GM12878 (cell line): Measurements from ENCODE around the gene ZCCHC3.
A peak's percentile ranks its signal among the peaks of the same experiment; 100 is the strongest.

Experiments used
- CHD2 ChIP-seq: IDR thresholded peaks from 2 replicates; pipeline ENCODE4 v1.6.1; 2011; ENCODE audit warnings: low read depth, low read length, improper control_type of control experiment, borderline replicate concordance
- CTCF ChIP-seq, 3 experiments: IDR thresholded peaks in 2 of 3; conservative IDR thresholded peaks in 1 of 3; 2 replicates each; pipeline ENCODE4 v1.5.1; 2011; ENCODE audit warnings: low read depth in 3 of 3, low read length in 3 of 3, mild to moderate bottlenecking in 3 of 3, control low read depth in 2 of 3, moderate library complexity in 2 of 3, inconsistent platforms in 1 of 3, mixed read lengths in 1 of 3; ENCODE audit not compliant: control insufficient read depth in 2 of 3, insufficient read depth in 1 of 3; ENCODE audit errors: extremely low read depth in 1 of 3
- DPF2 ChIP-seq: fragments of 450-650 bp; IDR thresholded peaks from 2 replicates; pipeline ENCODE4 v1.6.1; 2017; ENCODE audit warnings: mild to moderate bottlenecking
- EZH2 ChIP-seq: IDR thresholded peaks from 2 replicates; pipeline ENCODE4 v1.6.1; 2012; ENCODE audit warnings: low read depth, mild to moderate bottlenecking, control low read depth, inconsistent platforms, low read length, borderline replicate concordance; ENCODE audit not compliant: control insufficient read depth
- HDGF ChIP-seq: fragments of 450-650 bp; IDR thresholded peaks from 2 replicates; pipeline ENCODE4 v1.6.1; 2016; ENCODE audit warnings: antibody characterized with exemption
- MXI1 ChIP-seq: fragments of 150-350 bp; IDR thresholded peaks from 2 replicates; pipeline ENCODE4 v1.6.1; 2011; ENCODE audit warnings: low read depth, mild to moderate bottlenecking, inconsistent platforms, low read length, improper control_type of control experiment
- POLR2A ChIP-seq: IDR thresholded peaks from 2 replicates; pipeline ENCODE4 v1.6.1; 2011; ENCODE audit warnings: low read depth, mild to moderate bottlenecking, low read length
- SUZ12 ChIP-seq: fragments of 200-600 bp; sonication (generic); IDR thresholded peaks from one replicate; pipeline ENCODE4 v1.6.1; 2018; ENCODE audit warnings: antibody characterized with exemption, mild to moderate bottlenecking; ENCODE audit not compliant: unreplicated experiment
- ZBTB33 ChIP-seq: fragments of 450-650 bp; IDR thresholded peaks from 2 replicates; pipeline ENCODE4 v1.6.1; 2017; ENCODE audit warnings: mild to moderate bottlenecking

GRCh38 chr20:330233-331149 lies 33.1 kb downstream of the ZCCHC3 start:
- no peak for TF ChIP-seq HDGF
- TF ChIP-seq POLR2A: no peak
- no peak for TF ChIP-seq EZH2
- TF ChIP-seq CHD2: no peak
- no peak for TF ChIP-seq MXI1
- TF ChIP-seq CTCF (IDR thresholded peaks at IDR 0.05 in 2 of 3, conservative IDR thresholded peaks at IDR 0.05 in 1 of 3; ENCODE audit: control insufficient read depth in 2 of 3, extremely low read depth in 1 of 3, insufficient read depth in 1 of 3, low read depth in 3 of 3, low read length in 3 of 3): peak; percentile 84 to 94 (median 93); a peak in 5 of 6 replicates
- no peak for TF ChIP-seq ZBTB33
- TF ChIP-seq SUZ12: no peak
- no peak for TF ChIP-seq DPF2
